Naive thymus-derived CD8-positive, alpha-beta T cell (primary cell): ENCODE measurements around the gene STARD6. TPM values are rescaled to one million over a fixed set of nuclear protein-coding genes. Genes with fewer than 3 reads are reported as not detected.

ENCODE experiments used
- ATAC-seq, 2 donors: fragments of 150-1000 bp; cut with Tn5 transposase in 1 of 2; sonication (Bioruptor Pico), chemical (Tn5 transposase) in 1 of 2; 1 replicate in 1 of 2; 2 replicates in 1 of 2; pipeline ENCODE4 v1.10.0; 2021; ENCODE audit warnings: mild to moderate bottlenecking in 2 of 2, moderate library complexity in 2 of 2
- POLR2A ChIA-PET: fragments of 350-600 bp; sonication (Branson Sonifier 250); formaldehyde crosslinking; loops from one replicate; lab custom pipeline; 2021; ENCODE audit warnings: antibody characterized with exemption; lab: Charles Lee
- DNase-seq, 10 donors: peaks; one replicate each; pipeline versions ENCODE4 v3.0.0 to v3.0.0-alpha.2; 2020 to 2022
- H3K27ac Mint-ChIP-seq, 10 donors: one replicate each; pipeline ENCODE4 v1.8.0; 2020 to 2022; ENCODE audit warnings: mild to moderate bottlenecking in 10 of 10, mixed read lengths in 10 of 10, moderate library complexity in 4 of 10, inconsistent platforms in 1 of 10
- H3K27me3 Mint-ChIP-seq, 5 donors: one replicate each; pipeline ENCODE4 v1.8.0; 2021 to 2022; ENCODE audit warnings: mixed read lengths in 5 of 5
- H3K36me3 Mint-ChIP-seq, 3 donors: one replicate each; pipeline ENCODE4 v1.8.0; 2020 to 2022; ENCODE audit warnings: mixed read lengths in 3 of 3, mild to moderate bottlenecking in 2 of 3, inconsistent platforms in 1 of 3
- H3K4me1 Mint-ChIP-seq, 4 donors: one replicate each; pipeline ENCODE4 v1.8.0; 2021 to 2022; ENCODE audit warnings: mixed read lengths in 4 of 4
- H3K4me3 Mint-ChIP-seq, 10 donors: one replicate each; pipeline ENCODE4 v1.8.0; 2020 to 2022; ENCODE audit warnings: mild to moderate bottlenecking in 10 of 10, mixed read lengths in 10 of 10, moderate library complexity in 6 of 10, inconsistent platforms in 1 of 10
- H3K9me3 Mint-ChIP-seq, 9 donors: one replicate each; pipeline ENCODE4 v1.8.0; 2020 to 2022; ENCODE audit warnings: mixed read lengths in 9 of 9, mild to moderate bottlenecking in 3 of 9, inconsistent platforms in 1 of 9, moderate library complexity in 1 of 9
- polyA plus RNA-seq, 3 donors: library from polyadenylated mRNA; unstranded; fragments of 300-500 nt; fragmentation: Illumina TruSeq; gene quantifications; one replicate each; pipeline ENCODE4 v1.2.3, GENCODE V29; 2021
- total RNA-seq, 8 experiments: library from RNA in 2 of 8; stranded (reverse) in 2 of 8; gene quantifications; one replicate each; pipeline ENCODE4 v1.2.3 and lab custom pipeline; 2021 to 2026

STARD6 gene
- total and polyA plus RNA-seq, 5 experiments from 2014 or later, result not detected

GRCh38 chr18:54382733-54383252, 25.1 kb upstream of the STARD6 start:
- Mint-ChIP-seq H3K36me3 (peaks cover 0 to 8% (median 6%) of the 10 kb centered on the region in 3 donors), H3K4me3 (no peak overlapping the region), H3K27me3 (peaks cover 0 to 5% (median 0%) of the 10 kb centered on the region in 5 donors), H3K9me3 (peaks cover 0 to 2% (median 0%) of the 10 kb centered on the region in 9 donors), H3K4me1 (peaks cover 0 to 3% (median 0%) of the 10 kb centered on the region in 4 donors), H3K27ac (peak overlapping the region in 1 of 10 donors; percentile 56)
- POLR2A ChIA-PET, result no interaction called here
- DNase-seq, result no peak
- no peak for ATAC-seq

- peaks cover 0 to 2% (median 0%) of the 10 kb centered on the region in 9 donors for H3K9me3 Mint-ChIP-seq
- no peak overlapping the region for H3K4me3 Mint-ChIP-seq
- ATAC-seq, result no peak
- peaks cover 0 to 3% (median 0%) of the 10 kb centered on the region in 5 donors for H3K27me3 Mint-ChIP-seq
- H3K36me3 Mint-ChIP-seq, result peaks cover 0 to 8% (median 6%) of the 10 kb centered on the region in 3 donors
- H3K27ac Mint-ChIP-seq, result peak overlapping the region in 1 of 10 donors; percentile 13
- POLR2A ChIA-PET, result no interaction called here
- peaks cover 0 to 3% (median 0%) of the 10 kb centered on the region in 4 donors for H3K4me1 Mint-ChIP-seq
- DNase-seq, result no peak
Observed at GRCh38 chr18:54382076-54382475, 24.4 kb upstream of the STARD6 start.

- Mint-ChIP-seq H3K36me3 (peaks cover 0 to 8% (median 6%) of the 10 kb centered on the region in 3 donors), H3K27ac (no peak overlapping the region), H3K4me3 (no peak overlapping the region), H3K9me3 (peaks cover 0 to 2% (median 0%) of the 10 kb centered on the region in 9 donors), H3K27me3 (no peaks in the 10 kb centered on the region), H3K4me1 (peaks cover 0 to 3% (median 0%) of the 10 kb centered on the region in 4 donors)
- POLR2A ChIA-PET, result no interaction called here
- DNase-seq (no peak), ATAC-seq (no peak)
Observed at GRCh38 chr18:54381640-54382039, 24.0 kb upstream of the STARD6 start.

- Mint-ChIP-seq H3K36me3 (peaks cover 0 to 11% (median 10%) of the 10 kb centered on the region in 3 donors), H3K27ac (no peak overlapping the region), H3K4me1 (peaks cover 0 to 3% (median 0%) of the 10 kb centered on the region in 4 donors), H3K27me3 (no peaks in the 10 kb centered on the region), H3K9me3 (no peaks in the 10 kb centered on the region), H3K4me3 (peak overlapping the region in 1 of 10 donors; percentile 12)
- POLR2A ChIA-PET, result no interaction called here
- ATAC-seq, result no peak
- DNase-seq, result no peak
Observed at GRCh38 chr18:54378057-54378456, 20.4 kb upstream of the STARD6 start.

- H3K4me3 Mint-ChIP-seq, result no peak overlapping the region
- no peaks in the 10 kb centered on the region for H3K9me3 Mint-ChIP-seq
- peaks cover 9 to 21% (median 16%) of the 10 kb centered on the region in 4 donors for H3K4me1 Mint-ChIP-seq
- ATAC-seq, result no peak
- POLR2A ChIA-PET, result no interaction called here
- DNase-seq, result no peak
- peaks cover 0 to 4% (median 4%) of the 10 kb centered on the region in 3 donors for H3K36me3 Mint-ChIP-seq
- peaks cover 0 to 1% (median 0%) of the 10 kb centered on the region in 5 donors for H3K27me3 Mint-ChIP-seq
- no peak overlapping the region for H3K27ac Mint-ChIP-seq
Observed at GRCh38 chr18:54360406-54360805, 2.7 kb upstream of the STARD6 start.

GRCh38 chr18:54359233-54359632, 1.6 kb upstream of the STARD6 start:
- Mint-ChIP-seq H3K4me3 (peak overlapping the region in 8 of 10 donors; percentile 93 to 100 (median 100)), H3K9me3 (no peaks in the 10 kb centered on the region), H3K27me3 (peaks cover 0 to 4% (median 1%) of the 10 kb centered on the region in 5 donors), H3K27ac (no peak overlapping the region), H3K4me1 (peaks cover 9 to 21% (median 16%) of the 10 kb centered on the region in 4 donors), H3K36me3 (peaks cover 0 to 4% (median 4%) of the 10 kb centered on the region in 3 donors)
- DNase-seq (no peak), ATAC-seq (no peak)
- POLR2A ChIA-PET, result no interaction called here

GRCh38 chr18:54358495-54359040, 910 bp upstream of the STARD6 start:
- peak overlapping the region; percentile 93 to 100 (median 99) for H3K4me3 Mint-ChIP-seq
- no peak for DNase-seq
- H3K36me3 Mint-ChIP-seq, result peaks cover 0 to 4% (median 4%) of the 10 kb centered on the region in 3 donors
- POLR2A ChIA-PET, result no interaction called here
- H3K4me1 Mint-ChIP-seq, result peaks cover 9 to 21% (median 16%) of the 10 kb centered on the region in 4 donors
- peaks cover 0 to 4% (median 1%) of the 10 kb centered on the region in 5 donors for H3K27me3 Mint-ChIP-seq
- no peak for ATAC-seq
- H3K9me3 Mint-ChIP-seq, result no peaks in the 10 kb centered on the region
- H3K27ac Mint-ChIP-seq, result peak overlapping the region; percentile 86 to 99 (median 96)

- peak overlapping the region; percentile 86 to 99 (median 96) for H3K27ac Mint-ChIP-seq
- ATAC-seq, result peak in 1 of 2 donors; percentile 29
- H3K27me3 Mint-ChIP-seq, result peaks cover 2 to 6% (median 4%) of the 10 kb centered on the region in 5 donors
- H3K36me3 Mint-ChIP-seq, result peaks cover 0 to 5% (median 4%) of the 10 kb centered on the region in 3 donors
- POLR2A ChIA-PET, result interaction anchor here (0.6 to 2.2 kb wide), 5 partner anchors 61 to 224 kb away, joined by 3 to 15 read pairs (median 7); partner anchors contain the start of genes MBD2 and POLI
- no peak for DNase-seq
- peaks cover 9 to 21% (median 16%) of the 10 kb centered on the region in 4 donors for H3K4me1 Mint-ChIP-seq
- H3K9me3 Mint-ChIP-seq, result peaks cover 0 to 2% (median 0%) of the 10 kb centered on the region in 9 donors
- peak overlapping the region; percentile 93 to 100 (median 99) for H3K4me3 Mint-ChIP-seq
Observed at GRCh38 chr18:54357082-54357659, 487 bp downstream of the STARD6 start.

GRCh38 chr18:54351186-54351585, 6.5 kb downstream of the STARD6 start:
- no peak overlapping the region for H3K4me3 Mint-ChIP-seq
- peaks cover 0 to 4% (median 0%) of the 10 kb centered on the region in 3 donors for H3K36me3 Mint-ChIP-seq
- no peak overlapping the region for H3K27ac Mint-ChIP-seq
- ATAC-seq (no peak), DNase-seq (no peak)
- peaks cover 0 to 4% (median 0%) of the 10 kb centered on the region in 9 donors for H3K9me3 Mint-ChIP-seq
- H3K27me3 Mint-ChIP-seq, result peaks cover 17 to 34% (median 20%) of the 10 kb centered on the region in 5 donors
- no peaks in the 10 kb centered on the region for H3K4me1 Mint-ChIP-seq
- POLR2A ChIA-PET, result no interaction called here

GRCh38 chr18:54338230-54338629, 19.4 kb downstream of the STARD6 start:
- DNase-seq, result no peak
- Mint-ChIP-seq H3K27me3 (peaks cover 9 to 17% (median 15%) of the 10 kb centered on the region in 5 donors), H3K36me3 (peaks cover 0 to 4% (median 0%) of the 10 kb centered on the region in 3 donors), H3K4me1 (no peaks in the 10 kb centered on the region), H3K9me3 (peaks cover 0 to 24% (median 2%) of the 10 kb centered on the region in 9 donors), H3K4me3 (no peak overlapping the region), H3K27ac (no peak overlapping the region)
- POLR2A ChIA-PET, result no interaction called here
- no peak for ATAC-seq

GRCh38 chr18:54335638-54336173, 22.0 kb downstream of the STARD6 start:
- Mint-ChIP-seq H3K4me3 (no peak overlapping the region), H3K4me1 (no peaks in the 10 kb centered on the region), H3K36me3 (no peaks in the 10 kb centered on the region), H3K27ac (no peak overlapping the region), H3K27me3 (peaks cover 12 to 17% (median 15%) of the 10 kb centered on the region in 5 donors), H3K9me3 (peaks cover 0 to 18% (median 0%) of the 10 kb centered on the region in 9 donors)
- DNase-seq (no peak), ATAC-seq (no peak)
- POLR2A ChIA-PET, result no interaction called here

GRCh38 chr18:54330768-54331548, 26.7 kb downstream of the STARD6 start:
- Mint-ChIP-seq H3K9me3 (no peaks in the 10 kb centered on the region), H3K27me3 (peaks cover 6 to 15% (median 12%) of the 10 kb centered on the region in 5 donors), H3K36me3 (no peaks in the 10 kb centered on the region), H3K27ac (no peak overlapping the region), H3K4me3 (no peak overlapping the region), H3K4me1 (no peaks in the 10 kb centered on the region)
- DNase-seq, result no peak
- ATAC-seq, result no peak
- POLR2A ChIA-PET, result no interaction called here
